Measurements from ENCODE around the gene ZNF613. TPM values are rescaled to one million over a fixed set of nuclear protein-coding genes. Genes with fewer than 3 reads are reported as not detected.
A peak's percentile ranks its signal among the peaks of the same experiment; 100 is the strongest.

Gene ZNF613
- total RNA-seq, 8 experiments from 2014 or later: 4.2 to 8.5 (median 6.8) TPM

DNA sequence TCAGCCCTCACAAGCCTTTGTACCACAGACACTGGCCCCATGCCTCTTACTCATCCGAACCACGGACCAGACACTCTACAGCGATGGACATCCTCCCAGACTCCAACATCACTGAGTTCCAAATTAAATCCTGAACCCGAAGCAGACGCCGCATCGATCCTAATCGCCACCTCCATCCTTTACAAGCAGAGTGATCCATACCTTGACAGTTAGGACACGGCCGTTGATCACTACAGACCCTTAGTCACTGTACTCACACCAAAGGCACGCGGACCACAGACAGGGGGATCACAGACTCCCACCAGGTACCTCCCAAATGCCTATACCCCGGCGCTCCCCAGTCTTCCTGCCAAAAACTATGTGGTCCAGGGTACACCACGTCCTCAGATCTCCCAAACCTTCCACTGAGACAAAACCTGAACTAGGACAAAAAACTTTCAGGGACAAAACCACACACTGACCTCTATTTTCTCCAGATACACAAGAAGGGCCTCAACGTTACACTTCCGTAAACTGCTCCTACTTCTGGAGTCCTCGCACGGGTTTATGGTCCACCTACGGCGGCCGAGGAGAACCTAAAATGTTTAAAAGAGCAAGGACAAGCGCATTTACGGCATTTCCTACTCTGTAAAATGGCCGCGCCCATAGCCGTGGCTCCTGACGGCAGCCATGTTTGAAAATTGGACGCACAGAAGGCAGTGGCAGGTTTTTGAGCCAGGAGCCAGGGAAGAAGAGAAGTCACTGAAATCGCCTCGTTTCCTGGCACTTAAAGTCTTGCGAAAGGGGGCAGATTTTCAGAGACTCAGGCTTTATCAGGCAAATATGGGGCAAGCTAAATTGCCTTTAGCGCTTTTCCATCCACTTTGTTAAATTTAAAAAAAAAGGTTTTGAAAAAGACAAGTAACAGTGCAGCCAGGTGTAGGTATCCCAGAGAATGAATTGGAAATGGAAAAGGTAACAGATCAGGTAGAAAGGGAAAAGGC lies 59.3 kb downstream of the ZNF613 start, which contains the start of gene ZNF350:
TSS of gene ZNF350 (minus strand) at position 532 of the 983 bp plus-strand sequence. CDS start 12,480 bp downstream, outside the sequence.
- peak; percentile 84 to 100 (median 98) for ATAC-seq (replicated peaks in 6 of 8)
- Histone ChIP-seq H3K27ac (peak within 1 kb of the TSS; percentile 33 to 46), H3K4me3 (peak within 1 kb of the TSS; percentile 40 to 86 (median 47)), H3K4me1 (replicated peaks in 1 of 2) (peaks cover 0 to 5% of the 10 kb centered on the region in 2 donors)
- WGBS, 10 experiments: 1 to 61% (median 28%) methylated on average over 2 to 28 of the region's 33 CpGs
- in situ Hi-C loops (cut with MboI; ENCODE audit: low pct_unique_long_range_greater_than_20kb in 2 of 9, low sequenced_read_pairs in 9 of 9, unreplicated experiment in 9 of 9): no loop called here

GRCh38 chr19:51993422-51993821 lies 66.2 kb downstream of the ZNF613 start:
- Histone ChIP-seq H3K4me1 (replicated peaks in 1 of 2) (no peaks in the 10 kb centered on the region), H3K4me3 (no peak overlapping the region), H3K27ac (no peak overlapping the region)
- ATAC-seq (replicated peaks in 6 of 8): no peak
- WGBS, 10 experiments: 78 to 96% (median 90%) methylated on average over 1 to 7 of the region's 10 CpGs; no CpG with 5 or more reads in 2 of the 10 experiments
- in situ Hi-C loops (cut with MboI; ENCODE audit: low pct_unique_long_range_greater_than_20kb in 2 of 9, low sequenced_read_pairs in 9 of 9, unreplicated experiment in 9 of 9): no loop called here

- Histone ChIP-seq H3K27ac (no peak overlapping the region), H3K4me3 (no peak overlapping the region), H3K4me1 (replicated peaks in 1 of 2) (no peaks in the 10 kb centered on the region)
- no peak for ATAC-seq (replicated peaks in 6 of 8)
- in situ Hi-C loops (cut with MboI; ENCODE audit: low pct_unique_long_range_greater_than_20kb in 2 of 9, low sequenced_read_pairs in 9 of 9, unreplicated experiment in 9 of 9): no loop called here
- 73 to 100% (median 93%) methylated on average over 1 to 2 of the region's 2 CpGs; no CpG with 5 or more reads in 5 of the 10 experiments for WGBS, 10 experiments
These were observed 66.9 kb downstream of the ZNF613 start for GRCh38 chr19:51994048-51994644.

Other genes starting within 250 kb of the ZNF613 start
- 10 to 100 TPM in 4 of 8 experiments, 1 to 10 TPM in 4; 2.6 to 41.8 (median 9.5) TPM for gene SPACA6, start 234.1 kb upstream of the ZNF613 start, total RNA-seq
- gene HAS1, start 203.5 kb upstream of the ZNF613 start, total RNA-seq: 10 to 100 TPM in 1 of 8 experiments, 1 to 10 TPM in 2, under 1 TPM in 3, not detected in 2; 0.22 to 23.8 (median 1.7) TPM
- under 1 TPM in 3 of 8 experiments, not detected in 5; 0.36 to 0.97 (median 0.43) TPM for gene FPR1, start 175.6 kb upstream of the ZNF613 start, total RNA-seq
- under 1 TPM in 3 of 8 experiments, not detected in 5; 0.15 to 0.33 (median 0.21) TPM for gene FPR2, start 166.3 kb upstream of the ZNF613 start, total RNA-seq
- gene FPR3, start 132.3 kb upstream of the ZNF613 start, total RNA-seq: under 1 TPM in 6 of 8 experiments, not detected in 2; 0.05 to 0.64 (median 0.21) TPM
- 10 to 100 TPM; 13.1 to 32.0 (median 18.7) TPM for gene ZNF577, start 39.5 kb upstream of the ZNF613 start, total RNA-seq
- gene ZNF649, start 22.5 kb upstream of the ZNF613 start, total RNA-seq: 10 to 100 TPM in 7 of 8 experiments, 1 to 10 TPM in 1; 8.8 to 23.1 (median 17.3) TPM
- 10 to 100 TPM in 3 of 8 experiments, 1 to 10 TPM in 5; 2.8 to 18.3 (median 7.2) TPM for gene ZNF350, start 59.4 kb downstream of the ZNF613 start, total RNA-seq
- 10 to 100 TPM in 3 of 8 experiments, 1 to 10 TPM in 5; 5.3 to 13.5 (median 8.0) TPM for gene ZNF615, start 80.7 kb downstream of the ZNF613 start, total RNA-seq
- gene ZNF614, start 100.9 kb downstream of the ZNF613 start, total RNA-seq: 10 to 100 TPM in 7 of 8 experiments, 1 to 10 TPM in 1; 10.0 to 12.8 (median 12.0) TPM
- gene ZNF432, start 121.4 kb downstream of the ZNF613 start, total RNA-seq: 10 to 100 TPM; 10.1 to 23.8 (median 15.6) TPM
- 10 to 100 TPM; 10.8 to 28.3 (median 23.0) TPM for gene ZNF841, start 168.3 kb downstream of the ZNF613 start, total RNA-seq
- gene ZNF616, start 212.5 kb downstream of the ZNF613 start, total RNA-seq: 10 to 100 TPM in 6 of 8 experiments, 1 to 10 TPM in 2; 5.9 to 17.9 (median 14.8) TPM
- gene ZNF836, start 244.1 kb downstream of the ZNF613 start, total RNA-seq: 10 to 100 TPM in 4 of 8 experiments, 1 to 10 TPM in 4; 3.4 to 17.7 (median 9.4) TPM